RCC 7860 (cell line): Measurements from ENCODE around the gene NDUFAF5.
"Not testable (repeated sequence)": the region's sequence is repeated elsewhere in the genome, so short reads cannot be mapped to it uniquely, and the experiment has no call there.

Experiments
- DNase-seq: peaks from one replicate; pipeline ENCODE4 v3.0.0-alpha.2; 2015; ENCODE audit warnings: low spot score
- FAIRE-seq: peaks from 2 replicates; lab custom pipeline; 2012; peaks lifted over from hg19 to GRCh38; lab: Jason Lieb, UNC

Gene NDUFAF5, protein sequence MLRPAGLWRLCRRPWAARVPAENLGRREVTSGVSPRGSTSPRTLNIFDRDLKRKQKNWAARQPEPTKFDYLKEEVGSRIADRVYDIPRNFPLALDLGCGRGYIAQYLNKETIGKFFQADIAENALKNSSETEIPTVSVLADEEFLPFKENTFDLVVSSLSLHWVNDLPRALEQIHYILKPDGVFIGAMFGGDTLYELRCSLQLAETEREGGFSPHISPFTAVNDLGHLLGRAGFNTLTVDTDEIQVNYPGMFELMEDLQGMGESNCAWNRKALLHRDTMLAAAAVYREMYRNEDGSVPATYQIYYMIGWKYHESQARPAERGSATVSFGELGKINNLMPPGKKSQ

DNA sequence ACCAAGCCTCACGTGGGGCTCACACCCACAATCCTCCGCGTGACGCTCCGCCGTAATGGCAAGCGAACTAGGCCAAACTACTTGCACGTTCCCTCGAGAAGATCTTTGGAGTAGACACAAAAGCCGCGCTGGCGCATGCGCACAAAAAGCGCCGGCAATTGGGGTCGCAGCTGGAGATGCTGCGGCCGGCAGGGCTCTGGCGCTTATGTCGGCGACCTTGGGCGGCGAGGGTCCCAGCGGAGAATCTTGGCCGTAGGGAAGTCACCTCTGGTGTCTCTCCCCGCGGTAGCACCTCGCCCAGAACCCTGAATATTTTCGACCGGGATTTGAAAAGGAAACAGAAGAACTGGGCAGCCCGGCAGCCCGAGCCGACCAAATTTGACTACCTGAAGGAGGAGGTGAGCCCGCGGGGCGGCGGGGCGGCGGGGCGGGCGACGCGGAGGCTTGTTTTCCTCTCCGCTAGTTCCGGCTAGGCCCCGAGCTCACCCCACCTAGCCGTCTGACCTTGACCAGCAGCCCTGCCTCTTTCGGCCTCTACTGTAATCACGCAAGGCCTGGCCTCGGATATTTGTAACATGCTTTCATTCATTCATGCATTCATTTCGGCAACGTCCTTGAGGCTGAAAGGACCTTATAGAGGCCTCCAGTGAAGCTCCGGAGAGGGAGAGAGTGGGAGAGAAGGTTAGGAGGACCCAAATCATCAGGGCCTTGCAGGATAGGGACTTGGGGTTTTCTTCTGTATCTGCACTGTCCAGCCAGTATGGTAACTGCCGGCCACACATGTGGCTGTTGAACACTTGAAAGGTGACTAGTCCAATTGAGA is at the start of gene NDUFAF5, which contains the start of gene ESF1:
TSS of gene NDUFAF5 (plus strand) at position 136 of the 823 bp plus-strand sequence. CDS start at position 177, 41 bp downstream.
TSS of gene ESF1 (minus strand) at position 27 of the 823 bp plus-strand sequence. CDS start 1,779 bp downstream, outside the sequence.
- FAIRE-seq, result peak; percentile 49
- DNase-seq, result peak; percentile 90

DNA sequence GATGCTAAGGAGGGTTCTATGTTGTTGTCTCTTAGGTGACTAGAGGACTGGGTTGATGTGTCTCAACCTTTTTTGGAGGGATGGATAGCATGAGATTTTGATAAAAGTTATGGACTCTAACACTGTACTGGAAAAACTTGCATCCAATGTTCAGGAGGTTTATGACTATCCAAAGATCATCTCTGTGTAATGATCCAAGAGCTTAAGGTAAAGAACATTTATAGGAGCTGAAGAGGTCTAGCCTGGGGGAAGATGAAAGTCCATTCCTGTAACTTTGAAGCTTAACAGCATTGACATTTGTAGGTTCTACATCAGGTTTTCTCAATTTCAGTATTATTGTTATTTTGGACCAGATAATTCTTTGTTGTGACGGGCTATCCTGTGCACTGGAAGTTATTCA is 49.0 kb upstream of the NDUFAF5 start:
- DNase-seq, result no peak
- FAIRE-seq, result no peak

DNA sequence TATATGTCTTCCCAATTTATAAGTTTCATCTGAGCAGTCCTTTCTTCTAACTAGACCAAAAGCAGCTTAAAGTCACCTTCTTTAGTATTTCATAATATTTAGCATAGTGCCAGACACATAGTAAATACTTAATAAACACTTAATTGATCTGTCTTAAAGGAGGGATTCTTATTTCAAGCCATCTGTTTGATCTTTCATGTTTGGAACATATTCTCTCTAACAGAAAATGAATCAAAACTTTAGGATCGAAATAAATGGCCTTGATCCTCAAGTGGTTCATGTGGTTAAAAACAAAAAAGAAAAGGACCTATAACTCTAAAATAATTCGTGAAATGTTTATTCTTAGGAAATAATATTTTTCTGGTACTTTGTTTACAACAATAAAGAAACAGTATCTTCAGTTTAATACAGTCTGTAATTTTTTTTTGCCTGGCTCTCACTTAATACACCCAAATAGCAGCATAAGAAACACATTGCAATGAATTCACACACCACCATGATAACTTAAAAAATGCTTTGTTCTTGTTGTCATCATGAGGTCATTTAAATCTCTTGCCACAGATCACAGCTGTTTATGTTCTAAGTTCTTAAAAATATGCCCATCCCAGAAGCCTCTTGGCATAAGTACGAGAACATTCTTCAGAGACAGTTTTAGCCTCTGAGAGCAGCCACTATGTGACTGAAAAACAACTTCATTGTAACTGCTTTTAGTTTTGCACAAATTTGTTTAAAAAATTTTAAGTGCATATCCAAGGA is 48.2 kb upstream of the NDUFAF5 start:
- FAIRE-seq (no peak), DNase-seq (no peak)

DNA sequence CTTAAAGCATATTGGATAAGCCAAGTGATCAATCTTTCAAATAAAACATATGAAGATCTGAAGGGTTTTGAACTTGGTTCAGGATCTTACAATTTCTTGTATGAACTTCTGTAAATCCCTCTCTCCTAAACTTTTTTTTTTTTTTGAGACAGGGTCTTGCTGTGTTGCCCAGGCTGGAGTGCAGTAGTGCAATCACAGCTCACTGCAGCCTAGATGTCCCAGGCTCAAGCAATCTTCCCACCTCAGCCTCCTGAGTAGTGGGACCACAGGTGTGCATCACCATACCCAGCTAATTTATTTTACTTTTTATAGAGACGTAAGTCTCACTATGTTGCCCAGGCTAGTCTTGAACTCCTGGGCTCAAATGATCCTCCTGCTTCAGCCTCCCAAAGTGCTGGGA is 46.6 kb upstream of the NDUFAF5 start:
- FAIRE-seq, DNase-seq: not testable (repeated sequence)

DNA sequence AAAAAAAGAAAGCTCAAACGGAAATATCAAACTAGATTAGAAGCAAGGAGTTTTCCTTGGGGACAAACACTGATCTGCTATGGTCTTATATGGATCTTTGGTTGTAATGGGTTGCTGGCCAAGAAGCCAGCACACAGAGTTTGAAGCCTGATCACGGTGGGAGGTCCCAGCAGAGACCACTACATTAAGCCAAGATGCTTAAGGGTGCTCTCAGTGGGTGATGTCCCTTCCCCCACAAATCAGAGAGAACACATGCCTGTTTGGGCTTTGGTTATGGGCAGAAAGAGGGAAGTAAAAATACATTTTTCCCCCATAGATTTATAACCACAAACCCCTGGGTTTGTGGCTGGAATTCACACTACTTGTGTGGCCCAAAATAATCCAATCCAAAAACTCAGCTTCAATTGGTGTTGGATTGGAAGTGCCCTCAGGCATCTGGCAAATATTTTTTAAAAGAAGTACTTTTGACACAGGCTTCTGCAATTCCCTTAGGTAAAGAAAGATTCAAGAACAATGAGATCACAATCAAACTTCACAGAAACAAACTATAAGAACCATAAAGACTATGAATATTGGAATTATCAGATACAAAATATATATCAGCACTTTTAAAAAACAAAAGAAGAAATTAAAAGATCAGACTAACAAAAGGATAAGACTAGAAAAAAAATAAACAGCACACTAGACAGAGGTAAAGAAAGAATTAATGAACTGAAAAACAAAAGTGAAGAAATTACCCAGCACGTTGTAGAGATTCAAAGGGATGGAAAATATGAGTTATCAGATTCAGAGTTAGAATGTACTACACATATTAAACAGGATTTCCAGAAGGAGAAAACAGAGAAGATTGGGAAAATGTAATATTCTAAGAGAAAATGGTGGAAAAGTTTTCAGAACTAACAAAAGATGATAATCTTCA is 44.8 kb upstream of the NDUFAF5 start:
- DNase-seq (no peak), FAIRE-seq (no peak)

DNA sequence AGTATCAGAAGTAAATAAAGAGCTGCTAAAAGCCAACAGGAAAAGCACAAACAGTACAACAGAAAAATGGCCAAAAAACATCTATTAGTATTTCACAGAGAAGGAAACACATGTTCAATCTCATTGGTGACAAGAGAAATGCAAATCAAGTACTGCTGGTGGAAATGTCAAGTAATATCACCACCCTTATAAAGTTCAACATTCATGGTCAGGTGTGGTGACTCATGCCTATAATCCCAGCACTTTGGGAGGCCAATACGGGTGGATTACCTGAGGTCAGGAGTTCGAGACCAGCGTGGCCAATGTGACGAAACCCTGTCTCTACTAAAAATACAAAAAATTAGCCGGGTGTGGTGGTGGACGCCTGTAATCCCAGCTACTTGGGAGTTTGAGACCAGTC is 42.9 kb upstream of the NDUFAF5 start:
- FAIRE-seq, result no peak
- DNase-seq, result no peak

DNA sequence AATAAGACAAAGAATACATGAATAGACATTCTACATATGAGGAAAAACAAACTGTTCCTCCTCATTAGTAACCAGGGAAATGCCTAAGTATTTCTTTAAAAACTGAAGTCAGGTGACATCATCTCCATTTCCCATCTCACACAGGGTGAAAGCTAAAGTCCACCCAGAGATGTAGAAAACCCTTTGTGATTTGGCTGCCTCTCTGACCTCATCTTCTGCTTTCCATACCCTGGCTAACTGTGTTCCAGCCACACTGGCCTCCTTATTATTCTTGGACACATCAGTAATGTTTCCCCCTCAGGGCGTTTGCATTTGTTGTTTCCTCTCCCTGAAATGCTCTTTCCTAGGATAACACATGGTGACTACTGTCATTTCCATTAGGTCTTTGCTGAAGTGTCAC is 40.5 kb upstream of the NDUFAF5 start:
- DNase-seq (no peak), FAIRE-seq (no peak)

DNA sequence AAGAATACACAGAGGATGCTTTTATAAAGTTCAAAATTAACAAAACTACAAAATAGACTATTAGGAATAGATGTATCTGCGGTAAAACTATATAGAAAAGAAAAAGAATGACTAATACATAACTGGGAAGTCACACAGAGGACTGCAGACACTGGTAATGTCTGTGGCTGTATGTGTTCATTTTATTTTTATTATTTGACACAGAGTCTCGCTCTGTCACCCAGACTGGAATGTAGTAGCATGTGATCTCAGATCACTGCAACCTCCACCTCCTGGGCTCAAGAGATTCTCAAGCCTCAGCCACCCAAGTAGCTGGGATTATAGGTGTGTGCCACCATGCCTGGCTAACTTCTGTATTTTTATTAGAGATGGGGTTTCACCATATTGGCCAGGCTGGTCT is 39.0 kb upstream of the NDUFAF5 start:
- FAIRE-seq, result no peak
- DNase-seq, result no peak

DNA sequence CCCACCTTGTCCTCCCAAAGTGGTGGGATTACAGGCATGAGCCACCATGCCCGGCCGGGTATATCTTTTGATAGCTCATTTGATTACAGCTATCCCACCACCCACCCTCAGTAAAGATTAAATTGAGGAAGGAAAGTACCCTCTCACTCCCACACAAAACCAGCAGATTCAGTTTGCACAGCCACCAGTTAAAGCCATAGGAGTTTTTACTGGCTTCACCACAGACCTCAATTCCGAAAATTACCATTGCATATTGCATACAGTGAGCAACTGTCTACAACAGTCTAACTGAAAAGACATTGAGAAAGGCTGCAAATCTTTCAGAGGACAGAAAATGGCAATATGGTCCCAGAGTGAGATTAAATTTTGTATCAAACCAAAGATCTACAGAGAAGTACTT is 35.0 kb upstream of the NDUFAF5 start:
- FAIRE-seq (no peak), DNase-seq (no peak)

DNA sequence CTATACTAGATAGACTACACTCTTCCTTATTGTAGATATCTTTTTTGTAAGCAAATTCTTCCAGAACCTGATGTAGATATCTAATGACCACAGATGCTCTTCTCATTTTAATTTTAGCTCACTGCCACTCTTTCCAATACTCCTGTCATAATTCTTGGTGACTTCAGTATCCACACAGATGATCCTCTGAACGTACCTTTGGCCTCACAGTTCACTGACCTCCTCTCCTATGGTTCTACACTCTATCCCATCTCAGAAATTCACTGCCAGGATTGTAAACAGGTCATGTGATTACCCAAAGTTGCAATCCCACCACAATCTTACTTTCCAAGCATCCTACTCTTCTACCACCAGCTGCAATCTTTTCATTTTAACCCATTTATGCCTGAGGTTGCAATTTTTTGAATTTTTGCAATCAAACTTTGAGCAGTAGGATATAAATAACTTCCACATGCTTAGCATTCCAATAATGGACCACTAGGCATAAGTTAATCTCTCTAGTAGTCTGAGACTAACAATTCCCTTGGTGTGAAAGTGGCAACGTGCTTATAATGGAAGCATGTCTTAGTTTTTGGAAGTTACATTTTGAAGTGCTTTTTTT is 31.3 kb upstream of the NDUFAF5 start:
- DNase-seq (no peak), FAIRE-seq (no peak)

DNA sequence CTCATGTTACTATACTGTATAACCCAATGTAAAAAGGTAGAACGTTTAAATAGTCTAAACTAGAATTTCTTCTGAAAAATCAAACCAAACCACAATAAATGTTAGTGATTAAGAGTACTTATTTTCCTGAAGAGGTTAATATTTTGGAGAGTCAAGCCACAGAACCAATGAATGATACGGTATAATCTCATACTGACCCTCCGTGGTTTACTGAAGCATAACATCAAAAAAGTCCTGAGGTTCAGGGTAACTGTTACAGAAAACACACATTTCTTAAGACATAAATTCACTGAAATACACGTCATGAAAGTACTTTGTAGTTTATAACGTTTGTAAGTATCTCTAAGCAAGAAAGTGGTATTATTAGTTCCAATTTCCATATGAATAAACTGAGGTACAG is 29.0 kb upstream of the NDUFAF5 start:
- FAIRE-seq (no peak), DNase-seq (no peak)

DNA sequence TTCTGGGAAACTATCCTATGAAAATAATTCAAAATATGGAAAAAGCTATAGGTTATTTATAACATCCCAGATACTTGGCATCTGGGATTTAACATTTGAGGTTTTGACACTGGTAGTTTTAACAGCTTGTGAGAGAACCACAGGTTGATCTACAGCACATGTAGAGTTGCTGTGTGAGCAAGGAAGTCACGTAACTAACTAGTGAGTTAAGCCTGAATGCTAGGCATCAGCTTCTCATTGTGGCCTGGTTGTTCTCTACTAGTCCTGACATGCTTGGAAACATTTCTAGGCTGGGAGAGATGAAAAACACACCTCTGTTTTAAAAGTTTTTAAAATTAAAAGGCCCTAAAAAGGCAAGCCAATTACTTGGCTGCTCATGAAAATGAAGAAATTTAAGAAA is 28.3 kb upstream of the NDUFAF5 start:
- FAIRE-seq (no peak), DNase-seq (no peak)

DNA sequence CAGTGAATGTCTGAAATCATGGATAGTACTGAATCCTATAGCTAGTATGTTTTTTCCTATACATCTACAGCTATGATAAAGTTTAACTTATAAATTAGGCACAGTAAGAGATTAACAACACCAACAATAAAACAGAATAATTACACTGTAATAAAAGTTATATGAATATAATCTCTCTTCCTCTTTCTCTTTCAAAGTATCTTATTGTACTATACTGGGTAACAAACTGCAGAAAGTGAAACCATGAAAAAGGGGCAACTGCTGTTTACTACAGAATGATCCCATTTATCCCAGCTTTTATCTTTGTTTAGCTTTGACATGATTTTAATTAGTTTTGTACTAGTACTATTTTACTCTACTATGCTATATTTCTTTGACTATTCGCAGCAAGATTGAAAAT is 25.9 kb upstream of the NDUFAF5 start:
- FAIRE-seq (no peak), DNase-seq (no peak)

DNA sequence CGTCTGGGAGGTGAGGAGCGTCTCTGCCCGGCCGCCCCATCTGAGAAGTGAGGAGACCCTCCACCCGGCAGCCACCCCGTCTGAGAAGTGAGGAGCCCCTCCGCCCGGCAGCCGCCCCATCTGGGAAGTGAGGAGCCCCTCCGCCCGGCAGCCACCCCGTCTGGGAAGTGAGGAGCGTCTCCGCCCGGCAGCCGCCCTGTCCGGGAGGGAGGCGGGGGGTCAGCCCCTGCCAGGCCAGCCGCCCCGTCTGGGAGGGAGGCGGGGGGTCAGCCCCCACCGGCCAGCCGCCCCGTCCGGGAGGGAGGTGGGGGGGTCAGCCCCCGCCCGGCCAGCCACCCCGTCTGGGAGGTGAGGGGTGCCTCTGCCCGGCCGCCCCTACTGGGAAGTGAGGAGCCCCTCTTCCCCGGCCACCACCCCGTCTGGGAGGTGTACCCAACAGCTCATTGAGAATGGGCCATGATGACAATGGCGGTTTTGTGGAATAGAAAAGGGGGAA is 24.3 kb upstream of the NDUFAF5 start:
- not testable (repeated sequence) for DNase-seq, FAIRE-seq

DNA sequence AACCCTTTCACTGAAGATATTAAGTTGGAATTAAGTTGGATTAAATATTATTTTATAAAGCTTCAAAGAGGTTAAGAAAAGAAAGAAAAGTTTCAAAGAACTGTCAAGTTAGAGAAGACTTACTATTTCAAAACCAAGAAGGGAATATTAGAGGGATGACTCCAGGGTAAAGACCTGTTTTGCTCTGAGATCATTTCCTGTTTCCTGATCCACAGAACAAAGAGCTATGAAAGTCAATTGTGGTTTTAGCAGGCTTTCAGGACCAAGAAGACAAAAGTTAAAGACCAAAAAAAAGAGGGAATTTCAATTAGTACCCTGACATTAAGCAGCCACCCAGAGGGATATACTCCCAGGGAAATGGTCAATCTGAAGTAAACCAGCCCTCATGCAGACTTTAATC is 19.5 kb upstream of the NDUFAF5 start:
- FAIRE-seq, result no peak
- no peak for DNase-seq

DNA sequence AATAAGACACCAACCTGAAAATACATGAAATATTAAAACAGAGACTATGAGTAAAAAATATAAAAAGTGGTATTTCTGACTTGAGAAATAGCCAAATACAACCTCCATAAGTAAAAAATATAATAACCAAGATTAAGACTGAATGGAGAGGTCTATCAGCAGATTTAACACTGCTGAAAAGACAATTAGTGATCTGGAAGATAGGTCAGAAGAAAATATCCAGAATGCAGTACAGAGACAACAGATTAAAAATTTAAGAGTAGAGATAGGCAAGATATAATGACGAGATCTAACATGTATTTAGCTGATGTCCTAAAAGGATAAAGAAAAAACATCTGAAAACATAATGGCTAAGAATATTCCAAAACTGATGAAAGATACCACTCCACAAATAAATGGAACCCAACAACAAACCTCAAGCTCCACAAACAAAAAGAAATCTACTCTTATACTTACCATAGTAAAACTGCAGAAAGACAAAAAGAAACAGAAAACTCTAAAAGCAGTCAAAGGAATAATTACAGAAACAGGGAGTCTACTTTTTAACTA is 18.9 kb upstream of the NDUFAF5 start:
- DNase-seq (no peak), FAIRE-seq (no peak)

DNA sequence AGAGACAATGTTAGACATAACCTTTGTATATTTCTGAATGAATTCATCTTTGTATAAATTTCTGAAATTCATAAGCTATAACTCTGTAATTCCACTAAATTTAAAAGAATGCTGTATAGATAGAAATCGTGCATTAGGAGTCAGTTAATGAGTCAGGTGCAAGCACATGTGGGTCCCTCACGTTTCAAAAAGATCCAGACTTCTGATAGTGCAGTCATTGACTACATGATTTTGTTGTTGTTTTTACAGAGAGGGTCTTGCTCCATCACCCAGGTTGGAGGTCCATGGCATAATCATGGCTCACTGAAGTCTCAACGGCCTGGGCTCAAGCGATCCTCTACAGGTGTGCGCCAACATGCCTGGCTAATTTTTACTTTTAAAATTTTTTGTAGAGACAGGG is 14.7 kb upstream of the NDUFAF5 start:
- no peak for DNase-seq
- FAIRE-seq, result no peak

DNA sequence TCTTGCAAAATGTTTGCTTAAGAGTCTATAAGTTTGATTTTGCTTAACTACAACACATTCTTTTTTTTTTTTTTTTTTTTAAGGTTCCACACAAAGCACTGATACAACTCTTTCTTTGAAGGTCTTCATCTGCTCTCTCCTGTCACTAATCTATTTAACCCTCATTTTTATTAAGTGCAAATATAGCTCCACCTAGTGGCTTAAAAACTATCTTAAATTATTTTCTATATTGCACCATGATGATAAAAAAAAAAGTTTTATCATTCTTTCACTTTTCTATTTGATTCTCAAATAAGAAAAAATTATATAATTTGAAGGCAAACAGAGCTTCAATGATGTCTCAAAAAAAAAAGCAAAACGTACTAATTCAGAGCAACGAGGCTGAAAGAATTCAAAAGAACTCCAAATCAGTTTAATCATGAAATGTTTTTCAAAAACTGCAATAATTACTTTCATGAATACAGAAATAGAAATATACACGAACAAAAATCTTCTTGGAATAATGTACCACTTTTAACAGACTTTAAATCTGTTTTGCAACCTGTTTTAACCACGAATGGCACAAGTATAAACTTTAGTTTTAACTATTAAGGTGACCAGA is 12.9 kb upstream of the NDUFAF5 start:
- peak; percentile 17 for DNase-seq
- peak; percentile 80 for FAIRE-seq

DNA sequence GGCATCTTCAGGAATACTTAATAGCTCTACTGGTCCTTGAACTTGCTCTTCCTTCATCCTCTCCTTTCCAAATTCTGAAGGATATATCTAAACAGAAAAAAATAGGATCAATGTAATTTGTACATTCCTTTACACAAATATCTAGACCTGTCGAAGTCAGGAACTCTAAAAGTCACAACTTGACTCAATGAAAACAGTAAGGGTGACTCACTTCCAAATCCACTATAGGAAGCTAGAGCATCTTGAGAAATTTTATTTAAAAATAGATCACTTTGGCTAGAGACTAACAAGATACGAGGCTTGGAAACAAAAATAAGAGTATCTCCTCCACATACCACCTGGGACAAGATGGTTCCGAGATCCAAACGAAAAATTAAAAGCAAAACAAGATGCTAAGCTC is 12.3 kb upstream of the NDUFAF5 start:
- FAIRE-seq (no peak), DNase-seq (no peak)
